ENCODE measurements around the gene ZHX3. TPM values are rescaled to one million over a fixed set of nuclear protein-coding genes. Genes with fewer than 3 reads are reported as not detected.

ZHX3 gene
- total RNA-seq, 1 donor from 2014 or later = 16.3 TPM

DNA sequence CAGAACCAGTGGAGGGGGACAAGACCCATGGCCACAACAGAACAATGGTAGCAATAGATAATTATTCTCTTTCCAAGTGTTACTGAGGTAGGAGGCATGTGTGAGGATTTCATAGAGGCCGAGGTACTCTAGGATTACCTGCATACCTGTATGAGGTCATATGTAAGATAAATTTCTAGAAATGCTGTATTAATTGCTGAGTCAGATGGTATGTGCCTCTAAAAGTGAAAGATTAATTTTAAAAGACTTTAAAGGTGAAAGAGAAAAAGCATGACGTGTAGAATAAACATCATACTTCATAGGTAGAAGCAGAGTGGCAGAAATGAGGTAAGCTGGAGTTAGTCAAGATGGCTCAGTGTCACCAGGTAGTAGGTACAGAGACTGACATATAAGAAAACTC is 51.6 kb downstream of the ZHX3 start:
- no peak for DNase-seq (ENCODE audit: extremely low spot score, unreplicated experiment)
- Mint-ChIP-seq H3K27me3 (no peaks in the 10 kb centered on the region), H3K9me3 (no peaks in the 10 kb centered on the region), H3K36me3 (peaks cover 5% of the 10 kb centered on the region), H3K27ac (peak overlapping the region; percentile 25), H3K4me3 (no peak overlapping the region), H3K4me1 (ENCODE audit: unreplicated experiment) (peaks cover 8% of the 10 kb centered on the region)
- TF ChIP-seq, protein P1, sequence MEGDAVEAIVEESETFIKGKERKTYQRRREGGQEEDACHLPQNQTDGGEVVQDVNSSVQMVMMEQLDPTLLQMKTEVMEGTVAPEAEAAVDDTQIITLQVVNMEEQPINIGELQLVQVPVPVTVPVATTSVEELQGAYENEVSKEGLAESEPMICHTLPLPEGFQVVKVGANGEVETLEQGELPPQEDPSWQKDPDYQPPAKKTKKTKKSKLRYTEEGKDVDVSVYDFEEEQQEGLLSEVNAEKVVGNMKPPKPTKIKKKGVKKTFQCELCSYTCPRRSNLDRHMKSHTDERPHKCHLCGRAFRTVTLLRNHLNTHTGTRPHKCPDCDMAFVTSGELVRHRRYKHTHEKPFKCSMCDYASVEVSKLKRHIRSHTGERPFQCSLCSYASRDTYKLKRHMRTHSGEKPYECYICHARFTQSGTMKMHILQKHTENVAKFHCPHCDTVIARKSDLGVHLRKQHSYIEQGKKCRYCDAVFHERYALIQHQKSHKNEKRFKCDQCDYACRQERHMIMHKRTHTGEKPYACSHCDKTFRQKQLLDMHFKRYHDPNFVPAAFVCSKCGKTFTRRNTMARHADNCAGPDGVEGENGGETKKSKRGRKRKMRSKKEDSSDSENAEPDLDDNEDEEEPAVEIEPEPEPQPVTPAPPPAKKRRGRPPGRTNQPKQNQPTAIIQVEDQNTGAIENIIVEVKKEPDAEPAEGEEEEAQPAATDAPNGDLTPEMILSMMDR (conservative IDR thresholded peaks at IDR 0.05) = no peak

DNA sequence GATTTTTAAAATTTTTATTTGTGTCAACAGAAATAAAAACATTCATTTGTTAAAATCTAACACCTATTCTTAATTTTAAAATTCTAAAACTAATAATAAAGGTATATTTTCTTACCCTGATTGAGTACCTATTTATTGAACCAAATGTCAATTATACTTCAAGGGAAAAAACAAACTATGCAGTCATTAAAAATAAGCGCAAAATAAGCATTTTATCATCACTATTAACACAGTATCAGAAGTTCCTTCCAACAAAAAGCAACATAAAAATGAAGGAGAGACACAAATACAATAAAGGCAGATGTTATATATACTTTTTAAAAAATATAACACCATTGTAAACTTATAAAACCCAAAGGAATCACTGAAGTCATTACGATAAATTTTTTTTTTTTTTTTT is 52.7 kb downstream of the ZHX3 start:
- TF ChIP-seq, protein P1 (conservative IDR thresholded peaks at IDR 0.05) = no peak
- DNase-seq (ENCODE audit: extremely low spot score, unreplicated experiment) = no peak
- Mint-ChIP-seq H3K9me3 (no peaks in the 10 kb centered on the region), H3K4me1 (ENCODE audit: unreplicated experiment) (peaks cover 8% of the 10 kb centered on the region), H3K4me3 (no peak overlapping the region), H3K27me3 (no peaks in the 10 kb centered on the region), H3K27ac (no peak overlapping the region), H3K36me3 (peaks cover 5% of the 10 kb centered on the region)

DNA sequence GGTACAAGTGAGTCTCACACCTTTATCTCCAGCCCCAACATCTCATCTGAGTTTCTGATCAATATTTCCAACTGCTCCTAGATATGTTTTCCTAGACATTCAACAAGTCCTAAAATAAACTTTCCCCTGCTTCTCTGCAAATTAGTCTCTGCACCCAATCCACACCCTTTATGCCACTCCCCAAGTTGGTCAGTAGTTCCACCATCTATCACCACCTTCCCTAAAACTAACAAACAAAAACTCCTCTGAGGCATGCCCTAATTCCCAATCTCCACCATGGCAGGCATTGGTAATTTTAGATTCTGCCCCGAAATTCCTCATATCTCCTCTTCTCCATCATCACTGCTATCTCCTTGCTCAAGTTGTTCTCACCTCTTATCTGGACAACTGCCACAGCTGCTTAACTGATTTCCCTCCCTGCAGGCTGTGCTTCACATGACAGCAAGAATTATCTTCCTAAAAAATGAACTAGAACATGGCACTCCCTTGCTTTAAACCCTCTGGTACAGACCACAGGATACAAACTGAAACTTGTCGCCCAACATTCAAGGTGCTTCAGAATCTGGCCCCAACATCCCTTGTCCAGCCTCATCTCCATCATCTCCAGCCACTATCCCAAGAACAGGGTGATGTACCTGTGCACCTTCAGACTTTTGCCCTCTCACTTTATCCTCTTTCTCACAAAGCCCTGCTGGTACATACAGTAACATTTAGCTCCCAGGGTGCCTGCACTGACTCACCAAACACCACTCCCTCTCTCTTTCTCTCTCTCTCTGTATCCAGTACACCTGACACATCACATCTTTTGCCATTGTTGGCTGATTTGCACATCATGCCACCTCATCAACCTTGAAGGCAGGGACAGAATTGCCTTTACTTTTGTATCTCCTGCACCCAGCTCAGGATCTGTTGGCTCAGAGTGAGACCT is 55.5 kb downstream of the ZHX3 start:
- no peak for DNase-seq (ENCODE audit: extremely low spot score, unreplicated experiment)
- TF ChIP-seq, protein P1 (conservative IDR thresholded peaks at IDR 0.05) = no peak
- H3K27ac Mint-ChIP-seq = no peak overlapping the region
- H3K36me3 Mint-ChIP-seq = peaks cover 5% of the 10 kb centered on the region
- H3K9me3 Mint-ChIP-seq = no peaks in the 10 kb centered on the region
- H3K27me3 Mint-ChIP-seq = no peaks in the 10 kb centered on the region
- no peaks in the 10 kb centered on the region for H3K4me1 Mint-ChIP-seq (ENCODE audit: unreplicated experiment)
- no peak overlapping the region for H3K4me3 Mint-ChIP-seq

DNA sequence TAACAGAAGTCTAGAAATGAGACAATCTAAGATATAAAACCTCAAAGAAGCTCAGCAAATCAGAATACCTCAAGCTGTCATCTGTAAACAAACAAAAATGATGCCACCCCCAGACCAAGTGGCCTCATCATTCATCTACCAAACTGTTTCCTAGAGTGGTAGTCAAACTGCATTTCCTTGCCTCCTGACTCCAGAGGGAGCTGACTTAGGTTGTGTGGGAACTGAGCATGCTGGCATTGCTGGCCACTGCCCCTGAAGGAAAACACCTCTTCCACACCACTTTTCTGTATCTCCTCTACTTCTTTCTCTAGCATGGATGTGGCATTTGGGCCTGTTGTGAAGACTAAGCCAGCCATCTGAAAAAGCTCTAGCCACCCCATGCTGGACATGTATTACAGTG is 56.3 kb downstream of the ZHX3 start:
- H3K27ac Mint-ChIP-seq = no peak overlapping the region
- H3K9me3 Mint-ChIP-seq = no peaks in the 10 kb centered on the region
- no peaks in the 10 kb centered on the region for H3K27me3 Mint-ChIP-seq
- H3K4me3 Mint-ChIP-seq = no peak overlapping the region
- H3K4me1 Mint-ChIP-seq (ENCODE audit: unreplicated experiment) = no peaks in the 10 kb centered on the region
- TF ChIP-seq, protein P1 (conservative IDR thresholded peaks at IDR 0.05) = no peak
- DNase-seq (ENCODE audit: extremely low spot score, unreplicated experiment) = no peak
- H3K36me3 Mint-ChIP-seq = peaks cover 5% of the 10 kb centered on the region

DNA sequence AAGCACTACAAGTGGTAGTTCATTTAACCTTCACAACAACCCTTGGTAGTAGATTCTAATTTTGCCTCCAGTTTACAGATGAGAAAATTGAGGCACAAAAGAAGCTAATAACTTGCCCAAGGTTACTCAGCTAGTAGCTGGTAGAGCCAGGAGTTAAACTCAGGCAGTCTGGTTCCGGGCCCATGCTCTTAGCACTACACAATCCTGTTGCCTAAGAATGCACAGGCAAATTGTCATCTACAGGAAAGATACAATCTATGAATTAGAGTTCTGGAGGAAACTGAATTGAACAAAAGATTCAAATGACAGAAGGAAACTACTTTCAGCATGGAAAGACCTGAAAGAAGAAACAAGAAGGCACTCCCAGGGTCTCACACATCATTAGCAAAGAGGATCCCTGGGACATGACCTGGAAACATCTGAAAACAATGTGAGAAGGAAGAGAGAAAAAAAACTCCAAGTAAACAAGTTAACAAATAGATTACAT is 56.8 kb downstream of the ZHX3 start:
- H3K27ac Mint-ChIP-seq = no peak overlapping the region
- TF ChIP-seq, protein P1 (conservative IDR thresholded peaks at IDR 0.05) = no peak
- no peaks in the 10 kb centered on the region for H3K4me1 Mint-ChIP-seq (ENCODE audit: unreplicated experiment)
- no peaks in the 10 kb centered on the region for H3K9me3 Mint-ChIP-seq
- H3K4me3 Mint-ChIP-seq = no peak overlapping the region
- H3K27me3 Mint-ChIP-seq = no peaks in the 10 kb centered on the region
- DNase-seq (ENCODE audit: extremely low spot score, unreplicated experiment) = no peak
- H3K36me3 Mint-ChIP-seq = no peaks in the 10 kb centered on the region

Data from type B pancreatic cell (in vitro differentiated cells).